GM15510 (cell line): ENCODE data around the gene CCDC188.
A peak's percentile ranks its signal among the peaks of the same experiment; 100 is the strongest.

ENCODE experiments used
- POLR2A ChIP-seq: IDR thresholded peaks from 3 replicates; pipeline ENCODE4 v1.6.1; 2011; ENCODE audit warnings: borderline replicate concordance; ENCODE audit not compliant: insufficient read length; ENCODE audit errors: extremely low read depth

Gene CCDC188

DNA sequence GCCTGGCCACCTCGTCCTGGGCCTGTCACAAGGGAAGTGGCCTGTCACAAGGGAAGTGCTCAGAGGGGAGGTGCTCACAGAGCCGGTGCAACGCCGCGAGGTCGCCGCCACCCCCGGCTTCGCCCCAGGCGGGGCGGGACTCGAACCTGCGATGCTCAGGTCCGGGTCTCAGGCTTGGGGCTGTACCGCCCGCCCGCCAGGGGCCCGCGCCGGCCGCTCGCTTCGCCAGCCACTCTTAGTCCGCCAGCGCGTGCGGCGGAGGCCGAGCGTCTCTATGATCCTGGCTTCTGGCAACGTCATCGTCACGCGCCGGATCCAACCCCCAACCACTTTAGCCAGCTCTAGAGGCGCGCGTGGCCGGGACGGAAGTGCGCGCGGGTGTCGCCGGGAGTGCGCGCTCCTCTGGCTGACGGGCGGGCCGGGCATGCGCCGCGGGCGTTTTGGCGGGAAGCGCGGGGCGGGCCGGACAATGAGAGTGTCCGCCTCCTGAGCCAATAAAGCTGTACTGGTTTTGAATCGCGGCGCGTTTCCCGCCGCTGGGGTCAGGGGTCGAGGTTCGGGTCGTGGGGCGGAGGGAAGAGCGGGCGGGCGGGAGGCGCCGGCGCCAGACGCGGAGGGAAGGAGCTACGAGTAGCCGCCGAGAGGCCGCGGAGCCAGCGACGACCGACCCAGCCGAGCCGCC, 33.8 kb downstream of the CCDC188 start, which contains the start of gene TRMT2A:
TSS of gene TRMT2A (minus strand) at position 276 of the 682 bp plus-strand sequence. CDS start 320 bp downstream, outside the sequence.
- TF ChIP-seq POLR2A: peak; percentile 61

DNA sequence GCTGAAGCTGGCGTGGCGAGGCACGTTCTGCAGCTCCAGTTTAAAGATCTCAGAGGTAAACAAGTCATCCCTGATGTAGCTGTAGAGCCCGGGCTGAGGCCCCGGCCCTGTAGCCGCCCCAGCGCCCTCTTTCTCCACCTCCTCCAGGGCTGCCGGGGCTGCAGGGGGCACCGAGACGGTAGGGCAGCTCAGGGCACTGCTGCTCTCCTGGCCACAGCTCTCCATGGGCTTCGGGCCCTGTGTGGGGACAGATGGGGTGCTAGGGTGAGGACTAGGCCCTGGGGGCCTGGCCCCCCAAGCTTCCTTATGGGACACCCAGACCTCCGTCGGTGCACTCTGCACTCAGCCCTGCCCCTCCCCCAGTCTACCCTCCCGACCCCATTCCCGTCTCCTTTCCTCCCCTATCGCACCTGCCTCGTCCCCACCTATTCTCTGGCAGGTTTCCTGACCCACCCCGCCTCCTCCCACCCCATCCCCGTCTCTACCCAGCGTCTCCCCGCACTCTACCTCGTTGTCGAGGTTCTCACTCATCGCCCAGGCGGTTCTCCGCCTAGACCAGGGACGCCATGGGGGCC, 34.4 kb downstream of the CCDC188 start:
- no peak for TF ChIP-seq POLR2A

DNA sequence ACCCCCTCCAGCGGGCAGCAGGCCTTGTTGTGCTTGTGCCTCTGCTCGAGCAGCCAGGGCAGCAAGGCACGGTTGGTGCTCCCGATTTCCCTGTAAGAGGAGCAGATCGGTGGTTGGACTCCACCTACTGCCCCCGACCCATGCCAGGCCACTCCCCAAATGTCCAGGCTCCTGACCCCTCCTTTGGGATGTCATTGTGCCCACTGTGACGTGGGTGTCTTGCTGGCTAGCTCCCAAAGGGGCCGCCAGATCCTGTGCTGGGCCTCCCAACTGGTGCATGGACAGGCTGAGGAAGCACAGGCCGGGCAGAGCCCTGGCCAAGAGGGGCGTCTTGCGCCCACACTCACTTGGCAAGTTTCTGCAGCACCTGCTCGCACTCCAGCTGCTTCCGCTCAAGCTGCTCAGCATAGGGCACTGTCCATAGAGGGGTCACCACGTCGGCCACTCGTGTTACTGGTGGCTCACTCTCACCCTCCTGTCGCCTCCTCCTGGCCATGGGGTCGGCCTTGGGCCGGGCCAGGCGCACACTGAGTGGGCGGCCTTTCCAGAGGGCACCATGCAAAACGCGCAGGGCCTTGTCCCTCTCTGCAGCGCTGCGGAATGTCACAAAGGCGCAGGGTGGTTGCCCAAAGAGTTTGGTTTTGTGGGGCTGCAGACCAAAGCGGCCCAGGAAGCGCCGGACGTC, 35.0 kb downstream of the CCDC188 start, which contains the start of gene RANBP1:
TSS of gene RANBP1 (plus strand) at position 414 of the 685 bp plus-strand sequence. CDS start at position 495, 81 bp downstream.
- TF ChIP-seq POLR2A: no peak

DNA sequence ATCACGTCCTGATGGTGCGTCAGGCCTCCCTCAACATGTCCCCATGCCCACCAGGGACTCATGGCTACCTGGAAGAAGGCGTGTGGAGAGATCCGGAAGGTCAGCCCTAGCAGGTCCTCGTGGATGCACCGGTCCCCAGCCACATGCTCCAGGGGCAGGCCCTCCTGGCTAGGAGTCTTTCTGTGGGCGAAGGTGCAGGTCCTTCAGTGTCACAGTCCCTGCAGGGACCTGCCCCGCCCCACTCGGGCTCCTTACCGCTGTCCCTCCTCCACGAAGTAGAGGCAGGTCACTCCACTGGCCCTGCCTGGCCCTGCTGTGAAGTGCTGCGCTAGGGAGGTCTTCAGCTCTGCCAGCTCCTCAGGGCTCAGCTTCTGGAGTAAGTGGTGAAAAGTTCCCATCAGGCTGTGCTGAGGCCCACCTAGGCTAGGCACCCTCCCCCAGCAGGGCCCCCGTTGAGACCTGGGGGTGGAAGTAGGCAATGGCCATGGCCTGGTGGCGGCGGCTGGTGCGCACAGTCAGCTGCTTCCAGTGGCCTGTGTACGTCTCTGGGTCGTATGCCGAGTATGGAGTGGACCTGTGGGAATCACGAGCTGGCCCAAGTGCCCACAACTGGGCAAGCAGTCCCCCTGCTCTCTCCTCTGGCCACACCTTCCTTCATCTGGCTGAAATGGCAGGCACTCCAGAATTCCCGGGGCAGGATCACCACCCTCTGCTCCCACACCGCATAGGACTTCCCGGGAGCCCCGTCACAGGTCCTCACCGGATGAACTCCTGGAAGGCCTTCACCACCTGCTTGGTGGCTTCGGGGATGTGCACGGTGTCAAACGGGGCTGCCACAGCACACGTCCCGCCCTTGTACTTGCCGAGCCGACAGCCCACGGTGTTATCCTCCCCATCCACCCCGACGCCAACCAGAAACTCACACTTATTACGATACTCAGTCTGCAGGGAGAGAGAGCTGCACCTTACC, 36.1 kb downstream of the CCDC188 start:
- no peak for TF ChIP-seq POLR2A

DNA sequence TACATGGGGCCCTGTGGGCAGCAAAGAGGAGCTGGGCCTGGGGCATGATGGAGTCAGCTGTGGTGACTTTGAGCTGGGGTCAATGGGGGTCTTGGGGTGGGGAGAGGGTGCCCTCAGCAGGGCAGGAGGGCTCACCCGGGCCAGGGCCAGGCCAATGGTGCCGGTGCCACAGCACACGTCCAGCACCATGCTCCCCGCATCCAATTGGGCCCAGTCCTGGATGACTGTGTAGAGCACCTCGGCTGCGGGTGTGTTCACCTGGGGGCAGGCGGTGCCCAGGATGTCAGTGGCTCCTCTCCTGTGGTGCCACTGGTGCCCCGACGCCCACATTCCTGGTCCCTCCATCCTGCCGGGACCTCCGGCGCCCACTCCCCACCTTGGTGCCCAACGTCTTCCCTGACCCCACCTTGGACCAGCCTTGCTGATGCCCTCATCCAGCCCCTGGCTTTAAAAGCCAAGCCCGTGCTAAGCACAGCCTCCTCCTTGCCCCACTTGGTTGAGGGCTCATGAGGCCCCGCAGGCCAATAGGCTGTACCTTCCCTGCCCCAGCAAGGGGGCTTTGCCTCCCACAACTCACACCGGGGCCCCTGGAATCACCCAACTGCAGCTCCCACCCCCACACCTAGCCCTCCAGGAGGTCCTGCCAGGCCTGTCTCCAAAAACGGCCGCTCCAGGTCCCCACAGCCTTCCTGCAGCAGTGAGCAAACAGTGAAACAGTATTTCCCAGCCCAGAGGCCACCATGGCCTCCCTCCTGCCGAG, 37.1 kb downstream of the CCDC188 start:
- TF ChIP-seq POLR2A: no peak

DNA sequence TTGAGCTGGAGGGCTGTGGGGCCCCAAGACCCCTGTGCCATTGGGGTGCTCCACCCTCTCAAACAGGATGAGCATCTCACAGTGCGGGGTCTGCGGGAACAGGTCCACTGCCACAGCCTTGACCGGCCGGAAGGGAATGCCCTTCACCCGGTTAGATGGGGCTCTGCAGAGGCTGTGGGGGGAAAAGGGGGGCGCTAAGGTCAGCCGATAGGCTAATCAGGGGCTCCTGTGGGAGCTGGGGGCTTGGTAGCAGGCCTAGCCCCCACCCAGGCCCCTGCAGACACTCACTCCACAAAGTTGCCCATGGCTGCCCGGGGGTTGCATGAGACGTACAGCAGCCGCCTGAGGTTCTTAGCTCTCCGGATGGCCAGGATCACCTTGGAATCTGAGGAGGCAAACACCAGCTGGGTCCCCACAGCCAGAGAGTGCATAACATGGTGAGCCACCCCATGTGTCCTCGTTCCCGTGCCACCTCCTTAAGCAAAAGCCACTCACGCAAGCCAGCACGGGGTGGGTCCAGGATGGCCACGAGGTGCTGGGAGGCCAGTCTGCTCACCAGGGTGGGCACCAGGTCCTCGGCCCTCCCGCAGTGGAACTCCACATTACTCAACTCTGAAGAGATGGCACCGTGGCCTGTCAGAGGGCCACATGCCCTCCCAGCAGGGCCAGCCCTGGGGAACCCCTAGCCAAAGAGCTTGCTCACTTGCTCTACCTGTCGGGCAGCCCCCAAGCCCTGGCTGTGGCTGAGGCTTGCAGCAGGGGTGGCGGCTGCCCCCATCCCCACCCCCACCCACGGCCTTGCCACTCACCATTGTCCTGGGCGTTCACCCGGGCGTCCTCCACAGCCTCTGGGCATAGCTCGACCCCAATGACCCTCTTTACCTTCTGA, 38.0 kb downstream of the CCDC188 start:
- TF ChIP-seq POLR2A: no peak

DNA sequence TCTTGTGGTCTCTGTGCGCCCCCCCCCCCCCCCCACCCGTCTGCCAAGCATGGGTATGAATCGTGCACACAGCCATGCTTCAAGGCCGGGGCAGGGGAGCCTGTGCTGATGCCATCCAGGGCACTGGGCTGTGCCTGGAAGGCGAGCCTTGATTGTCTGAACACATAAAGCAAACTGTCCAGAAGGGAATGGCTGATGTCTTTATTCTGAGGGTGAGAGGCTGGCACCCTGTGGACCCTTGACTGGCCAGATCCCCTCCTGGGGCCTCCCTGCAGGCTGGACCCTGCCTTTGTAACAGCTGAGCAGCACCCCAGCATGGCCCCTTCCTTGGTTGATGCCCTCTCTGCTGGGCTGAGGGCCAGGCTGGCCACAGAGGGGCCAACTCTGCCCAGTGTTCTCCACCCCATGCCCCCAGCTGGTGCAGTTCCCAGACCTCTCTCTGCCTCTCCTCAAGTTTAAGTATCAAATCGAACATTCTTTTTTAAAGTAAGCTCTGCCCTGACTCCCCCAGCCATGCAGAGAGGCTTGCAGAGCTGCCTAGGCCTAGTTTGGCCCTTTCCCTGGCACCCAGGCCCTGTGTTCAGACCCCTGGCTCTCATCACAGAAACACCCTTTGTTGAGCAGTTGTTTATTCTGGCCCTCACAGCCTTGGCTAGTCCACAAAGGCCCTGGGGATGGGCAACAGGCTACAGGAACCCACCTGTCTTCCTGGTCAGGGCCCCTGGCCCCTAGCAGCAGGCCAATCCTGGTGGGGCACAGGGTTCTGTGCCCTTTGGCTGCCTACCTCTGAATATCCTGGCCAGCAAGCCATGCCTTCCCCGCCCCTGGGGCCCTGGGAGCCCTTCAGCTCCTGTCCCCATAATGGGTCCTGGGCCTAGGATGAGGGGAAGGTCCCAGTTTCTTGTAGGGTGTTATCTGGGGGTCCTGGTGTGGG, 38.9 kb downstream of the CCDC188 start:
- TF ChIP-seq POLR2A: peak; percentile 22

DNA sequence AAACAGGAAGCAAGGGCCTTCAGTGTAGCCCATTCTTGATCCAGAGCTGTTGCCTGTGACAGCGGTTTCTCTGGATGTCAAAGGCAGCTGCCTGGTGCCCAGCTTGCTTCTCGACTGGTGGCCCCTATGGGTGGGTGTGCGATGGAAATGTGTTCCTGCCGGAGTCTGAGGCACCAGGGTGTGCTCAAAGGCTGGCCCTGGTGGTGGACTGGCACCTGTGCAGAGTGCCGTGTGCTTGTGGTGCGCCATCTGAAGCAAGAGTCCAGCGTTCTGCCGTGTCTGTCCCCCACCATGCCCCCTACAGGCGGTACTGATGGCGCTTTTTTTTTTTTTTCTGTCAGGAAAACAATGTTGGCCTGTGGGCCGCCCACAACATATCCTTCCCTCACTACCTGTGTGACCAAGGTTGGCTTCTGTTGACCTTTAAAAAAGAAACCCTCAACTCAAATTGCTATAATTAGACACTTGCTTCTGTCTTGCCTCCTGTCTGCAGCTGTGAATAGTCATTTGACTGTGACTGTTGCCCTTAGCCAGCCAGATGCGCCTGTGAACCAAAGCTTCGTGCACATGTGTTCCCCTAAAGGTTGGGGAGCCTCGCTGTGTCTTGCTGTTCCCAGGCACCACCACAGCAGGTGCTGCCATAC, 39.7 kb downstream of the CCDC188 start:
- peak; percentile 31 for TF ChIP-seq POLR2A

DNA sequence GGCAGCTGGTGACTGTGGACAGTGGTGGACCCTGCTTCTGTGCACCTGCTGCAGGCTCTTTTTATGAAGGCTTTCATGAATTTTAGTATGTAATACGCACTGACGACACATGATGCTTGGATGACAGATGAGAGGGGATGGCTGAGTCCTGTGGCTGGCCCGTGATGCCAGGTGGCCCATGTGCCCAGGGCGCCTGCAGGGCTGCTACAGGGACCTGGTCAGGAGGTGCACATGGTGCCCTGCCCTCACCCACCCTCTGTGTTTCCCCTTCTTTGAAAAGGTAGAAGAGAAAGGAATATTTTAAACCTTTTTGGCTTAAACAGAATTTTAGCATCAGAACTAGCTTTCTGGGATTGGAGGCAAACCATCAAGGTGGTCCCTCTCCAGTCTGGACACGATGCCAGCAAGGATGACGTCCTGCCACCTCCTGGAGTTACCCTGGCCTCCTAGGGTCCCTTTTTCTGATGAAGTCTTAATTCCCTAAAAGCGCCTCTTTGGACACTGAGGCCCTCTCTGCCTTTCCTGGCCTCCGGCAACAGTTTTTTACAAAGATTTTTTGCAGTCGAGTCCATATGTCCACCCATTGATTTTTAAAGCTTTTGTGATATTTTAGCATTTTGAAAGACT, 40.4 kb downstream of the CCDC188 start:
- no peak for TF ChIP-seq POLR2A

DNA sequence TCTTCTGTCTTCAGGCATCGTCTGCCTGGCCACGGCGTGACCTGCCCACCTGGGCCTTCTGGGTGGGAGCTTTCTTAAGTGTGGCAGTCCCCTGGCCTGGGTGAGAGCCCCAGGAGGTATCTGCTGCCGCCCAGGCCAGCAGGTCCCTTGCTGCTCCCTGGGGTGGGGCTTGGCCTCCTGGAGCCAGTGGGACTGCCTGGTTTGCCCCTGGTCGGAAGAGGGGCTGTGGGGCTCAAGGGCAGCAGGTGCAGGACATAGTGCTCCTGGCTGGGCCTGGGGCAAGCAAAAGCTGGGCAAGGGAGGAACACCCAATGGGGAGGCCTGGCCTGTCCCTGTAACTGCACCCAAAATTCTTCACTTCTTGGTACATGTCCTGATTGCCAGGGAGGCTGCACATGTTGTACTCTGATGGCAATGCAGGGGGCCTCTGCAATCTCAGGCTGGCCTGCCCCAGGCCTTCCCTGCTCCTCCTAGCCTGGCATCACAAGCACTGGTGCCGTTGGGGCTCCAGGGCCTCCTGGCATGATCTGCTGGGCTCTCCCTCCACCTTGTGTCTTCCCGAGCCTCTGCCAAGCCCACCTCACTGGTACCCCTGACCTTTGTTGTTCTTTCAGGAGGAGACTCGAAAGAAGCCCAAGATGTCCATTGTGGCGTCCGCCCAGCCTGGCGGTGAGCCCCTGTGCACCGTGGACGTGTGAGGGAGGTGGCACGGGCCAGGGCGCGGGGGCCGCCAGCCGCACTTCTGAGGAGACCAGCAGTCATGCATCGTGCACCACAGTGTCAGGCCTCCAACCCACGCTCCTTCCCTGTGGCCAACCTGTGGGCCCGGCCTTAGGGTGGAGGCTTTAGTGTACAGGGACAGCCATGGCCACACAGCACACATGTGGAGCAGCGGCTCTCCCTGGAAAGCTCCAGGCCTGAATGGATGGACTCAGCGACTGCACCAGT, 41.2 kb downstream of the CCDC188 start:
- TF ChIP-seq POLR2A: peak; percentile 1
